ENCODE data around the gene ANKRD31. TPM values are rescaled to one million over a fixed set of nuclear protein-coding genes. Genes with fewer than 3 reads are reported as not detected.

The ANKRD31 gene
- total RNA-seq, 1 experiment from 2014 or later = 0.09 TPM

DNA sequence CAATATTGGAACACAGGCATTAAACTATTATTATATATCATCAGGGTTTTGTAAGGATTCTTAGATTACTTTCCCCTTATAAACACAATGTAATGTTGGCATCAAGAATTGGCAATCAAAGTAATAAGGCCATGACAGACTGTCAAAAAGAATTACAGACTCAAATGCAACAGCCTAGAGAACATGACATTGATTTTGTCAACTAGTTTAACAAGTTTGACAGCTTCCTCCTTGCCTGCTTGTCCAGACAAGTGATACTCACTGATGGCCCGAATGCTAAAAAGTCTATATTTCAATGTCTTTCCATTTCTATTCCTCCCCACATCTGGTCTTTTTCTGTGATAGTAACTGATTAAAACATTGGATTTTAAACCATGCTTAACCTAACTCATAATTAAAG lies 6.4 kb upstream of the ANKRD31 start:
- H3K36me3 Mint-ChIP-seq = no peaks in the 10 kb centered on the region
- ChIA-PET POLR2A (no interaction called here), CTCF (no interaction called here)
- peaks cover 44% of the 10 kb centered on the region for H3K4me1 Mint-ChIP-seq
- no peak overlapping the region for H3K27ac Mint-ChIP-seq
- no peaks in the 10 kb centered on the region for H3K27me3 Mint-ChIP-seq (ENCODE audit: low read depth)
- DNase-seq (ENCODE audit: low spot score) (no peak), ATAC-seq (no peak)
- no peak overlapping the region for H3K4me3 Mint-ChIP-seq
- TF ChIP-seq, protein P1, sequence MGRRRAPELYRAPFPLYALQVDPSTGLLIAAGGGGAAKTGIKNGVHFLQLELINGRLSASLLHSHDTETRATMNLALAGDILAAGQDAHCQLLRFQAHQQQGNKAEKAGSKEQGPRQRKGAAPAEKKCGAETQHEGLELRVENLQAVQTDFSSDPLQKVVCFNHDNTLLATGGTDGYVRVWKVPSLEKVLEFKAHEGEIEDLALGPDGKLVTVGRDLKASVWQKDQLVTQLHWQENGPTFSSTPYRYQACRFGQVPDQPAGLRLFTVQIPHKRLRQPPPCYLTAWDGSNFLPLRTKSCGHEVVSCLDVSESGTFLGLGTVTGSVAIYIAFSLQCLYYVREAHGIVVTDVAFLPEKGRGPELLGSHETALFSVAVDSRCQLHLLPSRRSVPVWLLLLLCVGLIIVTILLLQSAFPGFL (CRISPR knock-in tag; IDR thresholded peaks at IDR 0.05; ENCODE audit: borderline replicate concordance) = no peak
- TF ChIP-seq NR2C2 (CRISPR knock-in tag; IDR thresholded peaks at IDR 0.05) (no peak), CBFB (CRISPR knock-in tag; IDR thresholded peaks at IDR 0.05; ENCODE audit: low read depth) (no peak), ATF1 (CRISPR knock-in tag; IDR thresholded peaks at IDR 0.05) (no peak), KAT7 (CRISPR knock-in tag; IDR thresholded peaks at IDR 0.05; ENCODE audit: borderline replicate concordance) (no peak), FOXP1 (CRISPR knock-in tag; IDR thresholded peaks at IDR 0.05; ENCODE audit: borderline replicate concordance) (no peak), FOXK1 (CRISPR knock-in tag; IDR thresholded peaks at IDR 0.05) (no peak)
- no peaks in the 10 kb centered on the region for H3K9me3 Mint-ChIP-seq

GRCh38 chr5:75242067-75242466 lies 5.4 kb upstream of the ANKRD31 start:
- no peak for ATAC-seq
- H3K9me3 Mint-ChIP-seq = no peaks in the 10 kb centered on the region
- TF ChIP-seq ZNF423 (CRISPR knock-in tag; IDR thresholded peaks at IDR 0.05) (no peak), SP1 (CRISPR knock-in tag; conservative IDR thresholded peaks at IDR 0.05) (no peak), FOXK1 (CRISPR knock-in tag; IDR thresholded peaks at IDR 0.05) (no peak), ELF4 (CRISPR knock-in tag; IDR thresholded peaks at IDR 0.05; ENCODE audit: low read depth) (no peak), EMX1 (CRISPR knock-in tag; IDR thresholded peaks at IDR 0.05) (no peak), GABPB1 (CRISPR knock-in tag; IDR thresholded peaks at IDR 0.05) (no peak), GRHL2 (CRISPR knock-in tag; IDR thresholded peaks at IDR 0.05; ENCODE audit: insufficient replicate concordance, severe bottlenecking) (no peak), HMGA2 (CRISPR knock-in tag; IDR thresholded peaks at IDR 0.05) (no peak), RORB (CRISPR knock-in tag; IDR thresholded peaks at IDR 0.05) (no peak), ZNF138 (CRISPR knock-in tag; conservative IDR thresholded peaks at IDR 0.05) (no peak), TEAD1 (CRISPR knock-in tag; IDR thresholded peaks at IDR 0.05) (no peak), ZNF317 (CRISPR knock-in tag; IDR thresholded peaks at IDR 0.05; ENCODE audit: borderline replicate concordance, low read depth) (no peak), TP53 (CRISPR knock-in tag; IDR thresholded peaks at IDR 0.05) (no peak), ZMAT4 (CRISPR knock-in tag; IDR thresholded peaks at IDR 0.05) (no peak), PRRX2 (CRISPR knock-in tag; IDR thresholded peaks at IDR 0.05) (no peak), MXD4 (CRISPR knock-in tag; IDR thresholded peaks at IDR 0.05; ENCODE audit: borderline replicate concordance) (no peak)
- TF ChIP-seq, protein P2, sequence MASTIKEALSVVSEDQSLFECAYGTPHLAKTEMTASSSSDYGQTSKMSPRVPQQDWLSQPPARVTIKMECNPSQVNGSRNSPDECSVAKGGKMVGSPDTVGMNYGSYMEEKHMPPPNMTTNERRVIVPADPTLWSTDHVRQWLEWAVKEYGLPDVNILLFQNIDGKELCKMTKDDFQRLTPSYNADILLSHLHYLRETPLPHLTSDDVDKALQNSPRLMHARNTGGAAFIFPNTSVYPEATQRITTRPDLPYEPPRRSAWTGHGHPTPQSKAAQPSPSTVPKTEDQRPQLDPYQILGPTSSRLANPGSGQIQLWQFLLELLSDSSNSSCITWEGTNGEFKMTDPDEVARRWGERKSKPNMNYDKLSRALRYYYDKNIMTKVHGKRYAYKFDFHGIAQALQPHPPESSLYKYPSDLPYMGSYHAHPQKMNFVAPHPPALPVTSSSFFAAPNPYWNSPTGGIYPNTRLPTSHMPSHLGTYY (CRISPR knock-in tag; IDR thresholded peaks at IDR 0.05) = no peak
- TF ChIP-seq, protein P3, sequence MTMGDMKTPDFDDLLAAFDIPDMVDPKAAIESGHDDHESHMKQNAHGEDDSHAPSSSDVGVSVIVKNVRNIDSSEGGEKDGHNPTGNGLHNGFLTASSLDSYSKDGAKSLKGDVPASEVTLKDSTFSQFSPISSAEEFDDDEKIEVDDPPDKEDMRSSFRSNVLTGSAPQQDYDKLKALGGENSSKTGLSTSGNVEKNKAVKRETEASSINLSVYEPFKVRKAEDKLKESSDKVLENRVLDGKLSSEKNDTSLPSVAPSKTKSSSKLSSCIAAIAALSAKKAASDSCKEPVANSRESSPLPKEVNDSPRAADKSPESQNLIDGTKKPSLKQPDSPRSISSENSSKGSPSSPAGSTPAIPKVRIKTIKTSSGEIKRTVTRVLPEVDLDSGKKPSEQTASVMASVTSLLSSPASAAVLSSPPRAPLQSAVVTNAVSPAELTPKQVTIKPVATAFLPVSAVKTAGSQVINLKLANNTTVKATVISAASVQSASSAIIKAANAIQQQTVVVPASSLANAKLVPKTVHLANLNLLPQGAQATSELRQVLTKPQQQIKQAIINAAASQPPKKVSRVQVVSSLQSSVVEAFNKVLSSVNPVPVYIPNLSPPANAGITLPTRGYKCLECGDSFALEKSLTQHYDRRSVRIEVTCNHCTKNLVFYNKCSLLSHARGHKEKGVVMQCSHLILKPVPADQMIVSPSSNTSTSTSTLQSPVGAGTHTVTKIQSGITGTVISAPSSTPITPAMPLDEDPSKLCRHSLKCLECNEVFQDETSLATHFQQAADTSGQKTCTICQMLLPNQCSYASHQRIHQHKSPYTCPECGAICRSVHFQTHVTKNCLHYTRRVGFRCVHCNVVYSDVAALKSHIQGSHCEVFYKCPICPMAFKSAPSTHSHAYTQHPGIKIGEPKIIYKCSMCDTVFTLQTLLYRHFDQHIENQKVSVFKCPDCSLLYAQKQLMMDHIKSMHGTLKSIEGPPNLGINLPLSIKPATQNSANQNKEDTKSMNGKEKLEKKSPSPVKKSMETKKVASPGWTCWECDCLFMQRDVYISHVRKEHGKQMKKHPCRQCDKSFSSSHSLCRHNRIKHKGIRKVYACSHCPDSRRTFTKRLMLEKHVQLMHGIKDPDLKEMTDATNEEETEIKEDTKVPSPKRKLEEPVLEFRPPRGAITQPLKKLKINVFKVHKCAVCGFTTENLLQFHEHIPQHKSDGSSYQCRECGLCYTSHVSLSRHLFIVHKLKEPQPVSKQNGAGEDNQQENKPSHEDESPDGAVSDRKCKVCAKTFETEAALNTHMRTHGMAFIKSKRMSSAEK (CRISPR knock-in tag; IDR thresholded peaks at IDR 0.05; ENCODE audit: borderline replicate concordance) = no peak
- TF ChIP-seq, protein P4, sequence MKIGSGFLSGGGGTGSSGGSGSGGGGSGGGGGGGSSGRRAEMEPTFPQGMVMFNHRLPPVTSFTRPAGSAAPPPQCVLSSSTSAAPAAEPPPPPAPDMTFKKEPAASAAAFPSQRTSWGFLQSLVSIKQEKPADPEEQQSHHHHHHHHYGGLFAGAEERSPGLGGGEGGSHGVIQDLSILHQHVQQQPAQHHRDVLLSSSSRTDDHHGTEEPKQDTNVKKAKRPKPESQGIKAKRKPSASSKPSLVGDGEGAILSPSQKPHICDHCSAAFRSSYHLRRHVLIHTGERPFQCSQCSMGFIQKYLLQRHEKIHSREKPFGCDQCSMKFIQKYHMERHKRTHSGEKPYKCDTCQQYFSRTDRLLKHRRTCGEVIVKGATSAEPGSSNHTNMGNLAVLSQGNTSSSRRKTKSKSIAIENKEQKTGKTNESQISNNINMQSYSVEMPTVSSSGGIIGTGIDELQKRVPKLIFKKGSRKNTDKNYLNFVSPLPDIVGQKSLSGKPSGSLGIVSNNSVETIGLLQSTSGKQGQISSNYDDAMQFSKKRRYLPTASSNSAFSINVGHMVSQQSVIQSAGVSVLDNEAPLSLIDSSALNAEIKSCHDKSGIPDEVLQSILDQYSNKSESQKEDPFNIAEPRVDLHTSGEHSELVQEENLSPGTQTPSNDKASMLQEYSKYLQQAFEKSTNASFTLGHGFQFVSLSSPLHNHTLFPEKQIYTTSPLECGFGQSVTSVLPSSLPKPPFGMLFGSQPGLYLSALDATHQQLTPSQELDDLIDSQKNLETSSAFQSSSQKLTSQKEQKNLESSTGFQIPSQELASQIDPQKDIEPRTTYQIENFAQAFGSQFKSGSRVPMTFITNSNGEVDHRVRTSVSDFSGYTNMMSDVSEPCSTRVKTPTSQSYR (CRISPR knock-in tag; IDR thresholded peaks at IDR 0.05) = no peak
- H3K4me3 Mint-ChIP-seq = no peak overlapping the region
- POLR2A ChIA-PET = interaction anchor here (2.0 kb wide), 1 partner anchor 95 kb away, joined by 4 read pairs; the partner anchor contains the start of gene HMGCR
- peaks cover 47% of the 10 kb centered on the region for H3K4me1 Mint-ChIP-seq
- no peaks in the 10 kb centered on the region for H3K36me3 Mint-ChIP-seq
- no peaks in the 10 kb centered on the region for H3K27me3 Mint-ChIP-seq (ENCODE audit: low read depth)
- peak overlapping the region; percentile 32; the same call in 1 of the 2 replicates for H3K27ac Mint-ChIP-seq
- CTCF ChIA-PET = interaction anchor here (0.8 kb wide), 1 partner anchor 192 kb away, joined by 4 read pairs; no protein-coding TSS in a partner anchor
- no peak for DNase-seq (ENCODE audit: low spot score)

Measured in WTC11 (cell line).